Measurements from ENCODE around the gene TNNI3.
"Not testable (repeated sequence)": the region's sequence is repeated elsewhere in the genome, so short reads cannot be mapped to it uniquely, and the experiment has no call there.

Gene TNNI3

GRCh38 chr19:55111238-55111831 lies 46.2 kb downstream of the TNNI3 start:
- no peak for FAIRE-seq

GRCh38 chr19:55109527-55110291 lies 47.8 kb downstream of the TNNI3 start:
- FAIRE-seq, result no peak

- FAIRE-seq, result not testable (repeated sequence)
These were observed 50.3 kb downstream of the TNNI3 start for GRCh38 chr19:55107252-55107651.

- no peak for FAIRE-seq
These were observed 50.9 kb downstream of the TNNI3 start for GRCh38 chr19:55106591-55106990.

GRCh38 chr19:55105237-55105636 lies 52.3 kb downstream of the TNNI3 start:
- no peak for FAIRE-seq

- FAIRE-seq, result no peak
These were observed 54.3 kb downstream of the TNNI3 start for GRCh38 chr19:55103190-55103589.

Data from colon (tissue), 2 donors.